ENCODE measurements around the gene NR0B1. TPM values are rescaled to one million over a fixed set of nuclear protein-coding genes. Genes with fewer than 3 reads are reported as not detected.

Gene NR0B1
- total and polyA plus RNA-seq, 9 donors = 0.07 to 0.51 (median 0.24) TPM

DNA sequence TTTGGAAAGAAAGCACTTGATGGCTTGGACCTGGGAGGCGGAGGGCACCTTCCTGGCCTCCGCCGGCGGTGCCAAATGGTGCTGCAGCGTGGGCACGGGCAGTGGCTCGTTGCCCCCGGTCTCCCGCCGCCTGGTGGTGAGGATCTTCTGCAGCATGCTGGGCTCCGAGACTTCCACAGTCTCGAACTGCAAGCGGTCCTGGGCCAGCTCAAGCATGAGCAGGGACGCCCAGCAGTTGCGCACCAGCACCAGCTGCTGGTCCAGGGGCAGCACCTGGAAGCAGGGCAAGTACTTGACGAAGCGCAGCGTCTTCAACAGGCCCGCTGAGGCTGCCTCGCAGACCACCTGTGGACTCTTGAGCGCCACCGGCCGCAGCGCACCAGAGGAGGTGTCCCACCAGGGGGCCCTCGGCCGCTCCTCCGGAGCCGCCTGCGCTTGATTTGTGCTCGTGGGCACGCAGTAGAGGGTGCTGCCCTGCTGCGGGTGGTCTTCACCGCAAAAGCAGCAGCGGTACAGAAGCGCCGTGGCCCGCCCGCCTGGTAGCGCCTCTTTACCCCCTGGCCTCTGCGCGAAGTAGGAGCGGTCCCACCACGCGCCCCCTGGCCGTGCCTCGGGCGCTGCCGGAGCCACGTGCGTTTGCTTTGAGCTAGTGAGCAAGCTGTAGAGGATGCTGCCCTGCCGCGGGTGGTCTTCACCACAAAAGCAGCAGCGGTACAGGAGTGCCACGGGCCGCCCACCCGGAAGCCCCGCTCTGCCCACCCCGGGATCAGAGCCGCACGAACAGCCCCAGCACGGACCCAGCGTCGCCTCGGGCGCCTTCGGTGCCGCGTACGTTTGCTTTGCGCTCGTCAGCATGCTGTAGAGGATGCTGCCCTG lies 689 bp downstream of the NR0B1 start:
- H3K36me3 ChIP-seq (ENCODE audit: control insufficient read depth, insufficient read depth, low read length) = no peaks in the 10 kb centered on the region
- H3K27ac ChIP-seq (ENCODE audit: low read length) = no peak overlapping the region
- peaks cover 31% of the 10 kb centered on the region for H3K27me3 ChIP-seq (ENCODE audit: control insufficient read depth, insufficient read depth, low read length)
- peaks cover 7% of the 10 kb centered on the region for H3K4me1 ChIP-seq (ENCODE audit: control insufficient read depth, insufficient read depth, low read length)
- no peak for DNase-seq
- no peaks in the 10 kb centered on the region for H3K9me3 ChIP-seq (replicated peaks; ENCODE audit: control insufficient read depth, low read depth, low read length)
- WGBS (ENCODE audit: insufficient coverage) = 27% methylated on average over 71 of the region's 71 CpGs
- peak overlapping the region; percentile 16 for H3K4me3 ChIP-seq (ENCODE audit: low read length)

DNA sequence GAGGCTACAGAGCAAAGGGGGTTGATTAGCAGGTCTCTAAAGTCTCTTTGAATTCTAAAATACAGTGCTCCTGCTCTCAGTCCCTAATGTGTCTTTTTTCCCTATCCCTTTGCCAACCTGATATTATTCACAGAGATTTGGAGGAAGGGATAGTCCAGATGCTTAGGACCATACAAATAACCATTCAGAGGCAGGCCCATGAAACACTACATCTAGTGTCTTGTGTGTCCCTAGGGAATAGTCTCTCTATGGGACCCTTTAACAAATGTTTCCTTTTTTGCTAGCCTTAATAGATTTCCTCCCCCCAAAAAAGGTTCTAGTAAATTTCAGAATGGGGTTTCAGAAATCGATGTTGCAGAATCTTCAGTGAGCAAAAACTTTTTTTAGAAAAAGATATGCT lies 1.7 kb downstream of the NR0B1 start:
- Histone ChIP-seq H3K9me3 (replicated peaks; ENCODE audit: control insufficient read depth, low read depth, low read length) (no peaks in the 10 kb centered on the region), H3K27ac (ENCODE audit: low read length) (no peak overlapping the region), H3K36me3 (ENCODE audit: control insufficient read depth, insufficient read depth, low read length) (no peaks in the 10 kb centered on the region), H3K27me3 (ENCODE audit: control insufficient read depth, insufficient read depth, low read length) (peaks cover 33% of the 10 kb centered on the region), H3K4me3 (ENCODE audit: low read length) (no peak overlapping the region), H3K4me1 (ENCODE audit: control insufficient read depth, insufficient read depth, low read length) (peaks cover 11% of the 10 kb centered on the region)
- no peak for DNase-seq
- WGBS (ENCODE audit: insufficient coverage) = no CpG with 5 or more reads among the region's 1 CpG

DNA sequence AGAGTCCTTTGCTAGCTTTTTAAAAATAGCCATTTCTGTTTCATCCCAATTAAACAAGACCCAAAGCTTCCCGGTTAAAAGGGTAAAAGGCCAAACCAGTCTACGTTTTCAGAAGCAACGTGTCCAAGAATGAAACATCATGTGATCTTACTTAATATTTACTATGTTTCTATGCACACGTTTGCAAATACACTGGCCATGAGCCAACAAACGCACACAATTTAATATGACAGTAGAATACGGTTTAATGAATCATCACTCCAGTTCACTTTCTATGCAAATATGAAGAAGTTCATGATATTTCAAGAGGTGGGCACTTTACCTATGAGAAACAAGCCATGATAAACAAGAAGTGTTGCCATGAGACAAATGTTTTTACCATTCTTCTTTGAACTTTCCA lies 4.3 kb downstream of the NR0B1 start:
- no peak for DNase-seq
- Histone ChIP-seq H3K4me3 (ENCODE audit: low read length) (no peak overlapping the region), H3K36me3 (ENCODE audit: control insufficient read depth, insufficient read depth, low read length) (no peaks in the 10 kb centered on the region), H3K4me1 (ENCODE audit: control insufficient read depth, insufficient read depth, low read length) (peaks cover 15% of the 10 kb centered on the region), H3K9me3 (replicated peaks; ENCODE audit: control insufficient read depth, low read depth, low read length) (no peaks in the 10 kb centered on the region), H3K27ac (ENCODE audit: low read length) (no peak overlapping the region), H3K27me3 (ENCODE audit: control insufficient read depth, insufficient read depth, low read length) (peaks cover 34% of the 10 kb centered on the region)
- WGBS (ENCODE audit: insufficient coverage) = no CpG with 5 or more reads among the region's 6 CpGs

DNA sequence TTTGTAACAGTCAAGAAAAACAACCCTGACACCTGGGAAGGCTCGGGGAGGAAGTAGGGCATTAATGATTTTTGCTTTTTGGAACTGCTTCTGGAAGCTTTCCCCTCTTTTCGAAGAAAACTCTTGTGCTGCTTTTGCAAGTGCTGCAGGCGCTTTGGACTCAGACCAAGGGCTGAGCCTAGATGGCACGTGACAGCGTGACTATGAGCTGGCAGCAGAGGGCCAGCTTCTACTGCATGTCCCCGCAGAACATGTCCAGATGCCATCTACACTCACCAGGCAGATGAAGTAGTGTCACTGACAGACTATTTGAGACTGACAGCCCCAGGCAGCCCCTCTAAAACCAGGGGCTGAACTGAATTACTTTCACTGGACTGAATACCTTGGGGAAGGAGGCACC lies 6.2 kb downstream of the NR0B1 start:
- no peak overlapping the region for H3K27ac ChIP-seq (ENCODE audit: low read length)
- no peaks in the 10 kb centered on the region for H3K9me3 ChIP-seq (replicated peaks; ENCODE audit: control insufficient read depth, low read depth, low read length)
- 37% methylated on average over 6 of the region's 6 CpGs for WGBS (ENCODE audit: insufficient coverage)
- peaks cover 16% of the 10 kb centered on the region for H3K27me3 ChIP-seq (ENCODE audit: control insufficient read depth, insufficient read depth, low read length)
- peak; percentile 50 for DNase-seq
- no peak overlapping the region for H3K4me3 ChIP-seq (ENCODE audit: low read length)
- no peaks in the 10 kb centered on the region for H3K36me3 ChIP-seq (ENCODE audit: control insufficient read depth, insufficient read depth, low read length)
- peaks cover 9% of the 10 kb centered on the region for H3K4me1 ChIP-seq (ENCODE audit: control insufficient read depth, insufficient read depth, low read length)

DNA sequence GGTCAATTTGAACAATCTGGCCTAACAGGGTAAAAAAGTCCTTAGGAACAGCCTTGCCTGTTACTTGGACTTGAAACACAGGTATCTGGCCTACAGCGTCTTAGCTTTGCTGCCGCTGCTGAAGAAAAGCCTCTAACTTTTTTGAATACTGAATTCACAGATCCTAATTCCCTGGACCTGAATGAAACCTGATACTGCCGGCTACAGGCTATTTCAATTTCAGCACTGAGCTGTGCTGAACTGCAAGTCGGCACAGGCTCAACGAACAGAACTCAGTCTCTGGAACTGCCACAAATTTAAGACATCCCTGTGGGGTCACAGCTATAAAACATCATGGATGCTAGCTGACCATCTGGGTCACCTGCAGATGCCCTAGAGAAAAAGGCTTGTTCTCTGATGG lies 7.2 kb downstream of the NR0B1 start:
- peaks cover 9% of the 10 kb centered on the region for H3K4me1 ChIP-seq (ENCODE audit: control insufficient read depth, insufficient read depth, low read length)
- H3K27me3 ChIP-seq (ENCODE audit: control insufficient read depth, insufficient read depth, low read length) = peaks cover 11% of the 10 kb centered on the region
- no peaks in the 10 kb centered on the region for H3K36me3 ChIP-seq (ENCODE audit: control insufficient read depth, insufficient read depth, low read length)
- DNase-seq = peak; percentile 60
- 34% methylated on average over 5 of the region's 5 CpGs for WGBS (ENCODE audit: insufficient coverage)
- no peaks in the 10 kb centered on the region for H3K9me3 ChIP-seq (replicated peaks; ENCODE audit: control insufficient read depth, low read depth, low read length)
- H3K27ac ChIP-seq (ENCODE audit: low read length) = no peak overlapping the region
- no peak overlapping the region for H3K4me3 ChIP-seq (ENCODE audit: low read length)

DNA sequence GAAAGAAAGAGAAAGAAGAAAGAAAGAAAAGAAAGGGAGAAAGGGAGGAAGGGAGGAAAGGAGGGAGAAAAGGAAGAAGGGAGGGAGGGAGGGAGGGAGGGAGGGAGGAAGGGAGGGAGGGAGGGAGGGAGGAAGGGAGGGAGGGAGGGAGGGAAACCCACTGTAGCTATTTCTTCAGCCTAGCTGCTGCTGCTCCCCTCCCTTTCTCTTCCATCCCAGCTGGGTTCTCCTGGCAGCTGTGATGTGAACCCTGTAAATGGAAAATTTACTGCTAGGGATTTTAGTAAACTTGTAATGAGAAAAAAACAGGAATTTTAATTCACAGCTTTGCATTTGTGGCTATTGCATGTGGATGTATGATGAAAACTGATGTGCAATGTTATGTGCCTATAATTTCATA lies 8.0 kb downstream of the NR0B1 start:
- Histone ChIP-seq H3K9me3 (replicated peaks; ENCODE audit: control insufficient read depth, low read depth, low read length) (no peaks in the 10 kb centered on the region), H3K36me3 (ENCODE audit: control insufficient read depth, insufficient read depth, low read length) (no peaks in the 10 kb centered on the region), H3K27me3 (ENCODE audit: control insufficient read depth, insufficient read depth, low read length) (peaks cover 10% of the 10 kb centered on the region), H3K4me3 (ENCODE audit: low read length) (no peak overlapping the region), H3K27ac (ENCODE audit: low read length) (no peak overlapping the region), H3K4me1 (ENCODE audit: control insufficient read depth, insufficient read depth, low read length) (peaks cover 9% of the 10 kb centered on the region)
- DNase-seq = peak; percentile 73

DNA sequence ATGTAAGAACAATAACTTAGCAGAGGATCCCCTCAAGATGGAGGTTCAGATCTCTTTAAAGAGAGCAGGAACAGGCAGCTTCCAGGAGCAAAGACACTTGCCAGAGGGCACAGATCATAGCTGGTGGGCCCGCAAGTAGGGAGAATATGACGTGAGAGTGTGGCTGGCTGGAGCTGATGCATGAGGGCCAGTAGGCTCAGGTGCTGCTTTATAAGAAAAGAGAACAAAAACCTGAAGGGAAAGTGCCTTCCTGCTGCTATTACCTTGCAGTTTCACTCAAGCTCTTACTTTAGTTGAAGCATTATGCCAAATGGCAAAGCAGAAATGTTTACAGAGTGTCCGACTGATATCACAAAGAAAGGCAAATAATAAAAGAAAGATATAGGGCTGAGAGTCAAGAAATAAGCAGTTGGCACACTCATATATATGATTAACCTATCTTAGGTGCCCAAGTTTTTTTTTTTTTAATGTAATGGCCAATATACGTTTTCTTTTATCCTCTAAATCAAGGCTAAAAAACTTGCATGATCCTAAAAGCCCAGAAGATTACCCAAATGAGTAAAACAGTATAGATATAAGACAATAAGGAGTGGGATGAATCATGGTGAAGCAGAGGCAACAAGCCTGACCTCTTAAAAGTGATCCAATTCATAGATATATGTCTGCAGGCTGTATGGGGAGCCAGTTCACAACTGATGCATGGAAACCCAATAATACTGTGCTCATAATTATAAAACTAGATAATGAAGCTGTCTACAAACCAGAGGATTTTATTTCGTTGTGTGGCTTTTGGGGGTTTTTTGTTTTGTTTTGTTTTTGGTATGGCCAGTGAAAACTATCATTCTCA lies 12.6 kb downstream of the NR0B1 start:
- Histone ChIP-seq H3K4me3 (ENCODE audit: low read length) (no peak overlapping the region), H3K9me3 (replicated peaks; ENCODE audit: control insufficient read depth, low read depth, low read length) (no peaks in the 10 kb centered on the region), H3K4me1 (ENCODE audit: control insufficient read depth, insufficient read depth, low read length) (peaks cover 2% of the 10 kb centered on the region), H3K36me3 (ENCODE audit: control insufficient read depth, insufficient read depth, low read length) (no peaks in the 10 kb centered on the region), H3K27ac (ENCODE audit: low read length) (no peak overlapping the region), H3K27me3 (ENCODE audit: control insufficient read depth, insufficient read depth, low read length) (peaks cover 4% of the 10 kb centered on the region)
- WGBS (ENCODE audit: insufficient coverage) = 83% methylated on average over 2 of the region's 5 CpGs
- DNase-seq = no peak

DNA sequence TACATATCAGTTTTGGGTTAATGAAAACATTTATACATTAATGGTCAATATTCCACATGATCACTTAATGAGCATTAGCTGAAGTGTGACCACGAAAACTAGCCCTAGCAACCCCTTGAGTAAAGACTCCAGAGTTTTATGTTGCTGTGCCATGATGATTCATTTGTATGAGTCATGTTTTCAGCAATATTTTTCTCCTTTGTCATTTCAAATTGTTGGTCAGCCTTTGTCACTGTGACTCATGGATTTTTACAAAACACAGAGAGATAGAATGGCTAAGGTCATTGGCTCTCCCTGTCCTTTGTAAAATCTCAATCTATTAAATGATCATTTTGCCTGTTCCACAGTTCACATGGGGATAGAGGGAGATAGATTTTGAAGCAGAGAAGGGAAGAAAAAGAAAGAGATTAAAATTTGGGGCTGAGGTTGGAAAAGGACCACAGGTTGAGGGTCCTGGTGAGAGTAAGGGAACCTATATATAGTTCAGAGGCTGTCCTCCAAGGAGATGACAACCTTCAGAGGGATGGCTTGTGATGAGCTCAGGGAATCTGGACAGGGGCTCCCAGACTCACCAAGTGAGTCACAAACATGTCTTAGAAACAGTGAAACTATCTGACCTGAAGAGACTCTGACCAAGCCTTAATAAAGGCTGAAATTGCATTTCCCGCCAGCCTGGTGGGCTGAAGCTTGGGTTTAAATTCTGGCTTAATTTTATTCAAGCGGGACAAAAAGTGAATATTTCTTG lies 25.6 kb downstream of the NR0B1 start:
- no peaks in the 10 kb centered on the region for H3K36me3 ChIP-seq (ENCODE audit: control insufficient read depth, insufficient read depth, low read length)
- no peak overlapping the region for H3K4me3 ChIP-seq (ENCODE audit: low read length)
- H3K4me1 ChIP-seq (ENCODE audit: control insufficient read depth, insufficient read depth, low read length) = no peaks in the 10 kb centered on the region
- no CpG with 5 or more reads among the region's 3 CpGs for WGBS (ENCODE audit: insufficient coverage)
- no peak for DNase-seq
- H3K27me3 ChIP-seq (ENCODE audit: control insufficient read depth, insufficient read depth, low read length) = peaks cover 5% of the 10 kb centered on the region
- no peaks in the 10 kb centered on the region for H3K9me3 ChIP-seq (replicated peaks; ENCODE audit: control insufficient read depth, low read depth, low read length)
- no peak overlapping the region for H3K27ac ChIP-seq (ENCODE audit: low read length)

DNA sequence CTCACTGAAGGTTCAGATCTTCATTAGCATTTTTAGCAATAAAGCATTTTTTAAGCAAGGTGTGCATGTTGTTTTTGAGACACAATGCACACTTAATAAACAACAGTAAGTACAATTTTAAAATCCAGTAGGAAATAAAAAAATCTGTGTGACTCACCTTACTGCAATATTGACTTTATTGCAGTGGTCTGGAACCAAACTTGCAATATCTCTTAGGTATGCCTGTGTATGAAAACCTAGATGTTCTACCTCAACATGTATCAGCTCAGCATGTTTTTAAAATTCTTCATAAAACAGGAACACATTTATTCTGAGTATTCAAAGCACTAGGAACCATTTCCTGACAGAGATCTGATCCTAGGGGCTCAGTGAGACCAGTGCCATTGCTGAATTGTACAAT lies 26.7 kb downstream of the NR0B1 start:
- H3K27me3 ChIP-seq (ENCODE audit: control insufficient read depth, insufficient read depth, low read length) = peaks cover 7% of the 10 kb centered on the region
- H3K27ac ChIP-seq (ENCODE audit: low read length) = no peak overlapping the region
- no peaks in the 10 kb centered on the region for H3K36me3 ChIP-seq (ENCODE audit: control insufficient read depth, insufficient read depth, low read length)
- no peaks in the 10 kb centered on the region for H3K4me1 ChIP-seq (ENCODE audit: control insufficient read depth, insufficient read depth, low read length)
- DNase-seq = no peak
- no peak overlapping the region for H3K4me3 ChIP-seq (ENCODE audit: low read length)
- H3K9me3 ChIP-seq (replicated peaks; ENCODE audit: control insufficient read depth, low read depth, low read length) = no peaks in the 10 kb centered on the region

DNA sequence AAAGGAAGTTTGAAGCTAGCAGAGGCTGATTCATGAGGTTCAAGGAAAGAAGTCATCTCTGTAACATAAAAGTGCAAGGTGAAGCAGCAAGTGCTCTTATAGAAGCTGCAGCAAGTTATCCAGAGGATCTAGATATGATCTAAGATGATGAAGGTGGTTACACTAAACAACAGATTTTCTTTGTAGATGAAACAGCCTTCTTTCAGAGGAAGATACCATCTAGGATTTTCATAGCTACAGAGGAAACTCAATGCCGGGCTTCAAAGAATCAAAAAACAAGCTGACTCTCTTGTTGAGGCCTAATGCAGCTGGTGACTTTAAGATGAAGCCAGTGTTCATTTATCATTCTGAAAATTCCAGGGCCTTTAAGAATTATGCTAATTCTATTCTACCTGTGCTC lies 28.8 kb downstream of the NR0B1 start:
- no peak overlapping the region for H3K27ac ChIP-seq (ENCODE audit: low read length)
- peaks cover 4% of the 10 kb centered on the region for H3K27me3 ChIP-seq (ENCODE audit: control insufficient read depth, insufficient read depth, low read length)
- no peaks in the 10 kb centered on the region for H3K4me1 ChIP-seq (ENCODE audit: control insufficient read depth, insufficient read depth, low read length)
- no peaks in the 10 kb centered on the region for H3K9me3 ChIP-seq (replicated peaks; ENCODE audit: control insufficient read depth, low read depth, low read length)
- no peaks in the 10 kb centered on the region for H3K36me3 ChIP-seq (ENCODE audit: control insufficient read depth, insufficient read depth, low read length)
- H3K4me3 ChIP-seq (ENCODE audit: low read length) = no peak overlapping the region
- no CpG with 5 or more reads among the region's 1 CpG for WGBS (ENCODE audit: insufficient coverage)
- no peak for DNase-seq

All from muscle of leg (tissue), 11 donors.